HG03432 (cell line): Measurements from ENCODE around the gene CLMP.
A peak's percentile ranks its signal among the peaks of the same experiment; 100 is the strongest.
"Not testable (repeated sequence)": the region's sequence is repeated elsewhere in the genome, so short reads cannot be mapped to it uniquely, and the experiment has no call there.

ENCODE experiments used
- ATAC-seq: cut with Tn5 transposase; IDR thresholded peaks from one replicate; pipeline ENCODE4 v1.9.1; 2021; ENCODE audit warnings: mild to moderate bottlenecking, moderate library complexity; ENCODE audit not compliant: unreplicated experiment

Gene CLMP

DNA sequence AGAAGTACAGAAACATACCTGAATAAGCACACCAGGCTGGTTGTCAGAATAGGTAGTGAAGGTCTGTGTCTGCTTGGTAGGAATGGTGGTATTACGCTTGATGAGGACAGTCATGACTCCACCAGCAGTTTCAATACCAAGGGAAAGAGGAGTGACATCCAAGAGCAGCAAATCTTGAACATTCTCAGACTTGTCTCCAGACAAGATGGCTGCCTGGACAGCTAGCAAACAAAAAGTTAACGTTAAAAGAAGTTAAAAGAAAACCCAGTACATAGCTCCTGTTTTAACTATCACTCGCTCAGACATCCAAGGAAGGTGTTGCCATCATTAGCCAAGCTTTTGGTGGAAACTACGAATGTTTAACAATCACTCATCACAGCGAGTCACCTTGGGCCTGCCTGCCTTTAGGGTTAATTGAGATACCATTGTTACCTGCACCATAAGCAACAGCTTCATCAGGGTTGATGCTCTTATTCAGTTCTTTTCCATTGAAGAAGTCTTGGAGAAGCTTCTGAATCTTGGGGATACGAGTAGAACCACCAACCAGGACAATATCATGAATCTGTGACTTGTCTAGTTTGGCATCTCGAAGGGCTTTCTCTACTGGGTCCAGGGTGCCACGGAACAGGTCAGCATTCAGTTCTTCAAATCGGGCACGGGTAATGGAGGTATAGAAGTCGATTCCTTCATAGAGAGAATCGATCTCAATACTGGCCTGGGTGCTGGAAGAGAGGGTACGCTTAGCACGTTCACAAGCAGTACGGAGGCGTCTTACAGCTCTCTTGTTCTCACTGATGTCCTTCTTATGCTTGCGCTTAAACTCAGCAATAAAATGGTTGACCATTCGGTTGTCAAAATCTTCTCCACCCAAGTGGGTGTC lies 135.8 kb downstream of the CLMP start:
- ATAC-seq = not testable (repeated sequence)

- no peak for ATAC-seq
Observed at GRCh38 chr11:123057661-123058305, 137.3 kb downstream of the CLMP start.

DNA sequence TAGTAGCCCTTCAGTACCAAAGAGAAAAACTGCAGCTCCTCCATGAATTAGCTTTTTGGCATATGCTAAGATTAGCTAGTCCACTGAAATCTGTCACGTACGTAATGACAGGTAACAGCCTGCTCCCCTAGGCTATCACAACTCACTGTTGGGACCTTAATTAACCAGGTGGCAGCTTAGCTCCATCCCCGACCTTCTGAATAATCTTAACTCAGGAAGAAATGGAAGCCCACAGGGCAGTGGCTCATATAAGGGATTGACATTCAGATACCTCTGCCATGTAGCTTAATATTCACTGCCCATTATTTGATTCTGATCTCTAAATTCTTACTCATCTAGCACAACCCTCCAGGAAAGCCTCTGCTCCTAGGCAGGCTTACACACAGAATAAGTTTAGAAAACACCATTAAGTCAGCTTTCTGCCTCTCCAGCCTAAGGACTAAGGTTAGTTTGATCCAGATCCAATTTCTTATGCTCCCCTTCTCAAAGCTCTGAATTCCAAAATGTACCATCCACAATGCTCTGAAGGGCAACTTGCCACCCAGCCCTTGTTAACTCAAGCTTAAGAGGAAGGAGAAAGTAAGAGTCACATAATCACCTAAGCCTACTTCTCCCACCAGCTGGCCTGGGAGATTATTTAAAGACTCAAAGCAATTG lies 138.1 kb downstream of the CLMP start:
- ATAC-seq = no peak

DNA sequence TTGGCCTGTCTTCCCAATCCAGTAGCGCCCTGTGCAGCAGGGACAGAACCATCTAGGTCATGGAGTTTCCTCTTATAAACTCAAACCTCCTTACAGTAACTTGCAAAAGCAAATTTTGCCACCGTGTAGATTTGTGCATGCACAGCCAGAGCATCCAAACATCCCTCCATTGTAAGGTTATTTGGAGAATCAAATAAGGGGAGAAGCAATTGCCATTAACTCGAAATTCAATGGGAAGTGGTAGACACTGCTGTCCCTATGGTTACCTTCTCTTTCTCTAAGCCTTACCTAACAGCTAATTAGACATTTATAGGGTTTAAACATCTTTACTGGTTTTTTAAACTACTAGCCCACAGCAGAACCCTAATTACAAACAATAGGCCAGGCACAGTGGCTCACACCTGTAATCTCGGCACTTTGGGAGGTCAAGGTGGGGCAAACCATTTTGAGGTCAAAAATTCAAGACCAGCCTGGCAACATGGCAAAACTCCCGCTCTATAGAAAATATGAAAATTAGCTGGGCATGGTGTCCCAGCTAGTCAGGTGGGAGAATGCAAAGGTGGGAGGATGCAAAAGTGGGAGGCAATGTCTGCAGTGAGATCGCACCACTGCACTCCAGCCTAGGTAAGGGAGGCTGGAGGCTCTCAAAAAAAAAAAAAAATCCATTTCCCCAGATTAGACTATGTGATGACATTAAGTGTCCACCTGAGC lies 139.7 kb downstream of the CLMP start:
- no peak for ATAC-seq

GRCh38 chr11:123054301-123055065 lies 140.6 kb downstream of the CLMP start:
- ATAC-seq = peak; percentile 85

DNA sequence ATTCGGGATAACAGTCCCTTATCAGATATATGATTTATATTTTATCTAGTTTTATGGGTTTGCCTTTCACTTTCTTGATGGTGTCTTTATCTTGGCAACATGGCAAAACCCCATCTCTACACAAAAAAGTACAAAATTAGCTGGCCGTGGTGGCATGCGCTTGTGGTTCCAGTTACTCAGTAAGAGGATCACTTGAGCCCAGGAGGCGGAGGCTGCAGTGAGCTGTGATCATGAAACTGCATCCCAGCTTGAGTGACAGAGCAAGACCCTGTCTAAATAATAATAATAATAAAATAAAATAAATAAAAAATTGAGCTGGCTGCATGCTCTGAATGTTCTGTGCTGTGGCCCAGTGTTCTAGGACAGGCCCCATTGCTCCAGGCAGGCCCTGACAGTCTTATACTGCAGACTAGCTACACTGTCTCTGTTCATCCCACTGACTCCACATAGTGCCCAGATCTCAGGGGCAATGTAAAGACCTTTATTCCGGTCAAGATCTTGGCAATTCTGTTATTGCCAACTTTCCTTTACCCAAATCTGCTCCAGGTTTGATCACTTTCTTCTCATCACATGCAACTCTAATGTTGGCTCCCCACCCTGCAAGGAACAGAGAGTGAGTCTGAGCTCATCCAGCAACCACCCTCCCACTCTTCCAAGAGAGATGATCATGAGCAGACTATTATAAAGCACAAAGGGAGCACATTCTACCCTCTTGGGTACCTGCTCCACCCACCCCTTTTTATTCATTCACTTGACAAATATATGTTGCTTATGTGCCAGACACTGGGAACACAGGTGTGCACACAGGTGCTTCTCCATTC lies 141.9 kb downstream of the CLMP start:
- no peak for ATAC-seq

DNA sequence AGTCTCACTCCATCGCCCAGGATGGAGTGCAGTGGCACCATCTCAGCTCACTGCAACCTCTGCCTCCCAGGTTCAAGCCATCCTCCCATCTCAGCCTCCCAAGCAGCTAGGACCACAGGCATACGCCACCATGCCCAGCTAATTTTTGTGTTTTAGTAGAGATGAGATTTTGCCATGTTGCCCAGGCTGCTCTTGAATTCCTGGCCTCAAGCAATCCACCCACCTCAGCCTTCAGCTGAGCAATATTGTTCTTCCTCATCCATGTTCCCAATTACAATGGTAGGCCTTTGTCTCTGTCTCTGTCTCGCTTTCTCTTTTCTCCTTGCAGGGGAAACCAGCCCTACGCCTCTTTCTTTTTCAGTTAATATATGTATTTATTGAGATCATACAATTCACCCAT lies 143.4 kb downstream of the CLMP start:
- no peak for ATAC-seq

- no peak for ATAC-seq
Observed at GRCh38 chr11:123051146-123051545, 143.9 kb downstream of the CLMP start.

DNA sequence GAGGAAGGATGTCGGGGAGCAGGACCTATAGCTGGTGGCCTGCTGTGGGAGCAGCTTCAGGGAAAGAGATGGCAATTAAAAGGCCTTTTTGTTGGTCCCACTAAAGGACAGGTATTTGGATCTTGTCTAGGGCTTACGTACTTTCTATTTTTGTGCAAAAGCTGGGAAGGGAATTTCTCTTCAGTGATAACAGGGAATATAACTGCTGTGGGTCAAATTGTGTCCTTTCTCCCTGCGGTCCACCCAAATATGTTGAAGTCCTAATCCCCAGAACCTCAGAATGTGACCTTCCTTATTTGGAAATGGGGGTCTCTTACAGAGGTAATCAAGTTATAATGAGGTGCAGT lies 147.1 kb downstream of the CLMP start:
- no peak for ATAC-seq

DNA sequence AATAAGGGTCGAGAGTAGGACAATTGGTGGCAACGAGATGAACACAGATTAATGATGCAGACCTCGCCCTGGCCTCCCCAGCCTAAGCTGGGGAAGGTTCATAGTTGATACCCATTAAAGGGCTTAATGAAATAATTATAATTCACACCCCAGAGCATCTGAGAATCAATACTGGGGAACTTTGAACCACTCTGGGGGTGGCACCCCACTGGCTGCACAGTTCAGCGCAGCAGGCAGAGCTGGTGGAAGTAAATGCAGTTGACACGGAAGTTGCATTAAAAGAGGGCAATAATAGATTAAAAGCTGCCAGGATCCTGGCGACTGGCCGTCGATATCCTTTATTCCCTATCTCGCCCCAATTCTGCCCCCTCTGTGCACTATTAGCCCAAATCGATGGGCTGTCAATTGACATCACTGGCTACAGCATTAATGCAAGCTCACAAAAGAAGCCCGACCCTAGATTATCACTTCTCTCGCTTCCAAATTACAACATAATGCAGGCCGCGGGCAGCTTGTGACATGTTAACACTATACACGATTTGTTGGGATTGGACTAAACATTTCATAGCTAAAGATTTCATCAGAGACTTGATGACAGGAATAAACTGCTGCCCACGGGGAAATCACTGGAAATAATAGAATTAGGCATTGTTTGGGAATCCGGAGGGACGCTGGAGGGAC lies 147.6 kb downstream of the CLMP start:
- ATAC-seq = no peak

DNA sequence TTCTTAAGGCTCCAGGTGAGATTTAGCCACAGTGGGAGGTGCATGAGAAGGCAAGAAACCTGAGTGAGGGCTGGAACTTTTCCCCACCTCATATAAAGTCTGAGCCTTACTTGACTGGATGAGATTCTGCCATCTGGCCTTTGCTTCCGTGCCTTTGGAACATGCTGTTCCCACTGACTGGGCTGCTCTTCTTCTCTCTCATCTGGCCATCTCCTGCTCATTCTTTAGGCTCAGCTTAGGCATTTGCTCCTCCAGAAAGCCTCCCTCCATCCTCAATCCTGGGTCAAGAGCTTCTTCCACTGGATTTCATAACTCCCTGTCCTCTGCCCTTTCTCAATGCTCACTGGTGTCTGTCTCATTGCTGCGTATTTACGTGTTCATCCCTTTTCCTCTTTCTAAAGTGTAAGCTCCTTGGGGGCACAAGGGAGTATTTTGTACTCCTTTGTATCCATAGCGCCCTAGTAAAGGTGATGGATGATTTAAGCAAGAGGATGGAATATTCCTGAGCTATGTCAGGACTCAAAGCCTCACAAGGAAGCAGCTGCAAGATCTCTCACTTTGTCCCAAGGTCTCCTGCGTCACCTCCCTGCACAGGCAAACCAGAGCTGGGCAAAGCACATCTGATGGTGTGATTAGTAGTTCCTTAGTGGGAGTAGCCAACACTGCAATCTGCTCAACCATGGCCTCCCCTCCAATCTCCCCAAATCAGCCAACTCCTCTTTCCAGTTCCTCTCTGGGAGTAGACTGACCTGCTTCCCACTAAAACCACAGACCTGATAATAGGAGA lies 148.4 kb downstream of the CLMP start:
- no peak for ATAC-seq

DNA sequence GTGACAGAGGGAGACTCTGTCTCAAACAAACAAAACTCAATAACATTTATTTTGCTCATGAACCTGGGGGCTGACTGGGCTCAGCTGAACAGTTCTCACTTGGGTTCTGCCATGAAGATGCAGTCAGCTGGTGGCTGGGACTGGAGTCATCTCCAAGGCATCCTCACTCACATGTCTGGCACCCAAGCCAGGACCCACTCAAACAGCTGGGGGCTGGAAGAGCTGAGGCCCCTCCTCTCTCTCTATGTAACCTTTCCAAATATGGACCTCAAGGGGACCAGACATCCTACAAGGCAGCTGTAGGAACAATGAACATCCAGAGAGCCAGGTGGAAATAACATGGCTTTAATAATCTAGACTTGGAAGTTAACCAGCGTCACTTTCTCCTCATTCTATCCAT lies 149.9 kb downstream of the CLMP start:
- ATAC-seq = no peak

- ATAC-seq = no peak
Observed at GRCh38 chr11:123041185-123041584, 153.9 kb downstream of the CLMP start.

DNA sequence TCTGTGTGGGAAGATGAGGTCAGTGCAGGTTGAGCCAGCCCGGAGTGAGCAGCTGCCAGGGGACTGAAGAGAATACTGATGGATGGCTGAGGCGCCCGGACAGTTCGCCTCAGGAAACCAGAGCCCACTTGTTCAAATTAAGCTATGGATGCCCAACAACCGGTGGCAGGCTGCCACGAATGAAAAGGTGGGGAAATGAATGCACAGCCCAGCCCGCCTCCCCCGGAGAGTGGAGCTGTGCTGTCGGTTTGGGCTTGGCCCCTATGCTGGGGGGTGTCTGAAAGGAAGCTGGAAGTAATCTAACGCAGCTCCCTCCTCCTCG lies 155.0 kb downstream of the CLMP start:
- ATAC-seq = no peak

GRCh38 chr11:123035831-123036230 lies 159.2 kb downstream of the CLMP start:
- no peak for ATAC-seq

- no peak for ATAC-seq
Observed at GRCh38 chr11:123034597-123034996, 160.5 kb downstream of the CLMP start.

- no peak for ATAC-seq
Observed at GRCh38 chr11:123033895-123034294, 161.2 kb downstream of the CLMP start.

- ATAC-seq = no peak
Observed at GRCh38 chr11:123030517-123030916, 164.5 kb downstream of the CLMP start.

- ATAC-seq = no peak
Observed at GRCh38 chr11:123020968-123021367, 174.1 kb downstream of the CLMP start.
